ENCODE data around the gene FGF6. TPM values are rescaled to one million over a fixed set of nuclear protein-coding genes. Genes with fewer than 3 reads are reported as not detected.
A peak's percentile ranks its signal among the peaks of the same experiment; 100 is the strongest.

Gene FGF6
- total RNA-seq, 2 experiments from 2014 or later = not detected

GRCh38 chr12:4438834-4439596 is 6.6 kb downstream of the FGF6 start:
- no peak for DNase-seq (ENCODE audit: low spot score)
- POLR2A ChIA-PET = interaction anchor here (0.7 kb wide), 1 partner anchor 83 kb away, joined by 4 read pairs; no protein-coding TSS in a partner anchor
- CTCF ChIA-PET (ENCODE audit: unreplicated experiment) = no interaction called here

GRCh38 chr12:4435537-4435936 is 10.1 kb downstream of the FGF6 start:
- Histone ChIP-seq H3K9me2 (ENCODE audit: insufficient read depth, low read length) (no peaks in the 10 kb centered on the region), H2AFZ (ENCODE audit: low read length) (peak overlapping the region; percentile 47; the same call in 1 of the 2 replicates), H4K20me1 (ENCODE audit: insufficient read depth, low read length) (no peaks in the 10 kb centered on the region), H3K79me2 (ENCODE audit: insufficient read depth, low read depth, low read length) (no peaks in the 10 kb centered on the region), H3K4me1 (ENCODE audit: insufficient read depth, low read length, poor library complexity, severe bottlenecking) (peaks cover 5% of the 10 kb centered on the region), H3K4me2 (ENCODE audit: low read length) (no peak overlapping the region), H3K27ac (ENCODE audit: low read depth, low read length, poor library complexity, severe bottlenecking) (no peak overlapping the region), H3K4me3 (ENCODE audit: low read depth, low read length, poor library complexity, severe bottlenecking) (no peak overlapping the region), H3K36me3 (ENCODE audit: insufficient read depth, low read length) (no peaks in the 10 kb centered on the region), H3K9me3 (ENCODE audit: low read length) (0 out of 2 replicates have a peak, but pooled peaks cover 4% of the 10 kb centered on the region)
- CTCF ChIA-PET (ENCODE audit: unreplicated experiment) = no interaction called here
- POLR2A ChIA-PET = no interaction called here
- DNase-seq (ENCODE audit: low spot score) = peak; percentile 10
- intact Hi-C loops (cut with micrococcal nuclease; ENCODE audit: unreplicated experiment) = no loop called here
- no peak for TF ChIP-seq CTCF (conservative IDR thresholded peaks at IDR 0.05; ENCODE audit: low read length)
- no peak for TF ChIP-seq EZH2phosphoT487 (IDR thresholded peaks at IDR 0.05; ENCODE audit: borderline replicate concordance, low read depth, low read length)
- BruUV-seq (replicated peaks) = no TSS peak

More at GRCh38 chr12:4438834-4439596, 6.6 kb downstream of the FGF6 start:
- intact Hi-C loops (cut with micrococcal nuclease; ENCODE audit: unreplicated experiment) = no loop called here
- Histone ChIP-seq H3K4me3 (ENCODE audit: low read depth, low read length, poor library complexity, severe bottlenecking) (no peak overlapping the region), H2AFZ (ENCODE audit: low read length) (no peak overlapping the region), H3K9me3 (ENCODE audit: low read length) (0 out of 2 replicates have a peak, but pooled peaks cover 4% of the 10 kb centered on the region), H3K27ac (ENCODE audit: low read depth, low read length, poor library complexity, severe bottlenecking) (no peak overlapping the region), H4K20me1 (ENCODE audit: insufficient read depth, low read length) (no peaks in the 10 kb centered on the region), H3K4me2 (ENCODE audit: low read length) (no peak overlapping the region), H3K79me2 (ENCODE audit: insufficient read depth, low read depth, low read length) (no peaks in the 10 kb centered on the region), H3K9me2 (ENCODE audit: insufficient read depth, low read length) (no peaks in the 10 kb centered on the region), H3K36me3 (ENCODE audit: insufficient read depth, low read length) (no peaks in the 10 kb centered on the region), H3K4me1 (ENCODE audit: insufficient read depth, low read length, poor library complexity, severe bottlenecking) (peaks cover 5% of the 10 kb centered on the region)
- no peak for TF ChIP-seq EZH2phosphoT487 (IDR thresholded peaks at IDR 0.05; ENCODE audit: borderline replicate concordance, low read depth, low read length)
- TF ChIP-seq CTCF (conservative IDR thresholded peaks at IDR 0.05; ENCODE audit: low read length) = no peak
- no TSS peak for BruUV-seq (replicated peaks)

All from OCI-LY7 (cell line).